ENCODE data around the gene PHF21B. TPM values are rescaled to one million over a fixed set of nuclear protein-coding genes. Genes with fewer than 3 reads are reported as not detected.
"Not testable (repeated sequence)": the region's sequence is repeated elsewhere in the genome, so short reads cannot be mapped to it uniquely, and the experiment has no call there.

Gene PHF21B
- total RNA-seq = under 1 TPM in 1 of 2 donors, not detected in 1; 0.40 TPM
- long read RNA-seq = 0 reads

DNA sequence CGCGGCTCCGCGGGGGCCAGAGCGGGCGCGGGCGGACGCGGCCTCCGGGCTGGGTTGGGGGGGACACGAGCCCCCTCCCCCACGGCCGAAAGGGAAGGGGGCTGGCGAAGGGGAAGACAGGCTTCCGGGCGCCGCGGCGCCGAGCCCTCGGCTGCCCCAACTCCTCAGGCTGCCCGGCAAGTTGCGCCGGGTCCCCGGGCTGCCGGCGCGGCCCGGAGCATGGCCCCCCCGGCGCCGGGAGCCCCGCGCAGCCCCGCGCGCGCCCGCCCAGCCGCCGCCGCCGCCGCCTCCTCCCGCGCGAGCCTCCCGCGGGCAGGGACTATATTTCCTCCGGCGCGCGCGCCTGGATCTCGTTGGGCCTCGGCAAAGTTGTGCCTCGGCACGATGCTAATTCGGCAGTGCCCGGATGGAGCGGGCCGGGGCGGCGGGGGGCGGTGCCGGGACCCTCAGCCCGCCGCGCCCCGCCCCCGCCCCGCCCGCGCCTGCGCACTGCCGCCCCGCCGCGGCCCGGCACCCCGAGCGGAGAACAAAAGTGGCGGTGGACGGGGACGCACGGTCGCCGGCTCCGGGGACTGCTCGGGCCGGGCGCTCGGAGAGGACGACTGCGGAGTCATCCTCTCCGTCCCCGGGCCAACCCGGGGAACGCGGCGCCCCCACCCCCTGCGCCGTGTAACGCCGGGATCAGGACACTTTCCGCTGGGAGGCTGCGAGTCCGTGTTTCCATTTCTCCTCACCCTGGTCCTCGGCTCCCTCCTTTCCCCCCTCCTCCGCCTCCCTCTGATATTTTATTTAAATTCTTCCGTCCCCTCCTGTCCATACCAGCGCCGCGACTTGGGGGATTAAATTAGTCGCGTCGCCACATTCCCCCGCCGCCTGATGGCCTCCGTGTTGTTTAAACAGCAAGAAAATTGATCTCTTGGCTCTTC, at the start of gene PHF21B:
PHF21B (minus strand) TSS at position 400 of the 926 bp plus-strand sequence. CDS start 456 bp downstream, outside the sequence.
- no peak for DNase-seq

DNA sequence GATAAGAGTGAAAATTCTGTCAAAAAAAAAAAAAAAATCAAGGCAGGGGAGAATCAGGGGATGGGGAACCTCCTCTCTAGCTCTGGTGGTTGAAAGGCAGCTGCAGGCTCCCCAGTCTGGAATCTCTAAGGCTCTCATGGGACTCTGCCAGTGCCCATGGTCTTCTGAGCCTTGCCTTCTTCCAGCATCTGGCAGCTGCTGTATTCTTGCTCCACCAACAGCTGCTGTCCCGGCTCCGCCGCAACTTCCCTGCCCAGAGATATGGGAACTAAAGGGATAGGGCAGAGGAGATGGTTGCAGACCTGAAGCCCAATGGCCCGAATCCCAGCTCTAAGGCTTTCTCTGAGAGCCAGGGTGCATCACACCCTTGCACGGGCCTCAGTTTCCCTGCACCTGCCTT, 49.5 kb upstream of the PHF21B start:
- ATAC-seq (no peak), DNase-seq (no peak)
- intact Hi-C loops (cut with DNase I, micrococcal nuclease) = no loop called here

More for the DNA sequence above, at the start of gene PHF21B:
- intact Hi-C loops (cut with DNase I, micrococcal nuclease) = no loop called here
- no peak for ATAC-seq

GRCh38 chr22:45058622-45058912, 48.8 kb upstream of the PHF21B start:
- intact Hi-C loops (cut with DNase I, micrococcal nuclease) = no loop called here
- ATAC-seq (no peak), DNase-seq (no peak)

- ATAC-seq (no peak), DNase-seq (no peak)
- intact Hi-C loops (cut with DNase I, micrococcal nuclease) = no loop called here
Observed at GRCh38 chr22:45055936-45056335, 46.1 kb upstream of the PHF21B start.

DNA sequence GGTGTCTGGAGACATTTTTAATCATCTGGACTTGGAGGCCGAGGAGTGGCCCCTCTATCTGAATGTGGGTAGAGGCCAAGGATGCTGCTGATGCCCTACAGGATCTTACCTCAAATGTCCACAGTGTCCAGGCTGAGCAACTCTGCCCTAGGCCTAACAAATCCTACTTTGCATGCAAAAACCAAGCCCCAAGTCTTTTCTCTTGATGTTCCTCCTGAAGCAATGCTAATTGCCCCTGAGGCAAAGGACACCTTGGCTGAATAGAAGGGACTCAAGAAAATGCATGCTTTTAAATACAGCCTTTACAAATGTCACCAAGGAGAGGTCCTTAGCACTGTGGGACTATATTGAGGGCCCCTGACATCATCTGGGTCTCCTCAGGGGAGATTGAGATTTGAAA, 43.8 kb upstream of the PHF21B start:
- intact Hi-C loops (cut with DNase I, micrococcal nuclease) = no loop called here
- no peak for ATAC-seq
- no peak for DNase-seq

DNA sequence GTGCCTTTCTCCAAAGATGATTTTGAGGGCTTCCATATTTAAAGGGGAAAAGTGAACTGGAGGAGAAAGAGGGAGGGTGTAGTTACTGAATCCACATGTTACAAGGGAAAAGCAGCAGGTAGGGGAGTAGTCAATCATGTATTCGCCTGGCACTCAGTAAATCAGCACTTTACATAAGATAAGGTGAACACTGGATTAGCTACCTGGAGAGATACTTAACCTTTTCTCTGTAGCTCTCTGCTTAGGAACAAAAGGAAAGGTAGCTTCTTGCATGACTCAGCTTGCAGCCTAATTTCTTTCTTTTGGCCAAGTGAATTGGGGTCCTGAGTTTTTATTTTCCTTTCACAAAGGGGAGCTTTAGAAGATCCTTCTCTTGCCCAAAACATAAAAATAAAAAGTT, 43.3 kb upstream of the PHF21B start:
- DNase-seq (no peak), ATAC-seq (no peak)
- intact Hi-C loops (cut with DNase I, micrococcal nuclease) = no loop called here

- ATAC-seq; intact Hi-C loops (cut with DNase I, micrococcal nuclease): not testable (repeated sequence)
Observed at GRCh38 chr22:45052665-45053064, 42.9 kb upstream of the PHF21B start.

DNA sequence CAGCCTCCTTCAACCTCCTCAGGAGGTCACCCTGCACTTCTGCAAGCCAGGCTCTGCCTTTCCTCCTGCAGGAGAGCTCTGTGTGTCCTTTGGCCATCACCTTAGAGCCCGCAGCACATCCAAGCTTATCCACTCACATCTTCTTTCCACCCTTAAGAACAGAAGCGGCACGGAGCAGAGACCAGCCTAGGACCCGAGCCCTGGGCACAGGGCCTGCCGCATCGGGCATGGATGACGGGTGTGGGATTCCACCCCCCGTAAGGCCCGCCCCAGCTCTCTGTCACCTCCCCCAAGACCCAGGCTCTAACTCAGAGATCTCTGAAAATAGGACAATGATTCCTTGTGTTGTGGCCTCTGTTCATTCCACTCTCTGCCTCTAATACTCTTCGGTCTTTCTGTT, 42.1 kb upstream of the PHF21B start:
- intact Hi-C loops (cut with DNase I, micrococcal nuclease) = no loop called here
- ATAC-seq (no peak), DNase-seq (no peak)

More at GRCh38 chr22:45052665-45053064, 42.9 kb upstream of the PHF21B start:
- DNase-seq = not testable (repeated sequence)

GRCh38 chr22:45051419-45051818, 41.6 kb upstream of the PHF21B start:
- intact Hi-C loops (cut with DNase I, micrococcal nuclease) = no loop called here
- ATAC-seq (no peak), DNase-seq (no peak)

- DNase-seq (no peak), ATAC-seq (no peak)
- intact Hi-C loops (cut with DNase I, micrococcal nuclease) = no loop called here
Observed at GRCh38 chr22:45047260-45047659, 37.5 kb upstream of the PHF21B start.

GRCh38 chr22:45045208-45045607, 35.4 kb upstream of the PHF21B start:
- ATAC-seq (no peak), DNase-seq (no peak)
- intact Hi-C loops (cut with DNase I, micrococcal nuclease) = no loop called here

DNA sequence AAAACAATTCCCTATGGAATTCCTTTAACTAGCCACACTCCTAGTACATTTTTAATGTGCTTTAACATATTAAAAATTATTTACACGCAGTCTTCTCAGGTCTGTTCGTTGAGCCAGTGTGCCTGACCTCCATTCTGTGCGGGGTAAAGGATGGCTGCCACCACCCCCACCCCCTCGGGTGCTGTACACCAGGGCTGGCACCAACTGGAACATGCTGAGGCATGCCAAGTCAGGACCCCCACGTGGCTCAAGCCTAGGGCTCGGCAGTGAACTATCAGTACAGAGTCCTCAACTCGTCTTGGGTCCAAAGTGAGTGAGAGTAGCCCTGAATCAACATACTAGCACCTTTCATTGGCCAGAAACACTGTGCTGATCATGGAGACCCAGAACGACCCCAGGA, 32.5 kb upstream of the PHF21B start:
- ATAC-seq (no peak), DNase-seq (no peak)
- intact Hi-C loops (cut with DNase I, micrococcal nuclease) = no loop called here

GRCh38 chr22:45039133-45039532, 29.3 kb upstream of the PHF21B start:
- DNase-seq (no peak), ATAC-seq (no peak)
- intact Hi-C loops (cut with DNase I, micrococcal nuclease) = no loop called here

GRCh38 chr22:45036154-45036553, 26.3 kb upstream of the PHF21B start:
- ATAC-seq (no peak), DNase-seq (no peak)
- intact Hi-C loops (cut with DNase I, micrococcal nuclease) = no loop called here

DNA sequence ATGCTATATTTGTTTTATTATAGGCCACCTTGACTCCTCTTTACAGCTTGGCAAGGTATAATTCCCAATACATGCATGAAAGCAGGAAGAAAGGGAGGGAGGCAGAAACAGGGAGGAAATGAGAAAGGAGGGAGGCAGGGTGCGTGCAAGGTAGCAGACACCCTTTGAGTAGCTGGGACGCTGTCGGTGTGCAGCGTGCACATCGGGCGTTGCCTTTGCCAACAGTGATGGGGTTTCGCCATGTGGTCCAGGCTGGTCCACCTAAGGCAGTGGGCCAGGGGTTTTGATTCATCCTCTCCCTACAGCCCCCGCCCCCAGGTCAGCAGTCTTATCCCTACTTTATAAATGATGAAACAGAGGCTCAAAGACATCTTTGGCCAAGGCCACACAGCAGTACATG, 25.0 kb upstream of the PHF21B start:
- ATAC-seq (no peak), DNase-seq (no peak)
- intact Hi-C loops (cut with DNase I, micrococcal nuclease) = no loop called here

DNA sequence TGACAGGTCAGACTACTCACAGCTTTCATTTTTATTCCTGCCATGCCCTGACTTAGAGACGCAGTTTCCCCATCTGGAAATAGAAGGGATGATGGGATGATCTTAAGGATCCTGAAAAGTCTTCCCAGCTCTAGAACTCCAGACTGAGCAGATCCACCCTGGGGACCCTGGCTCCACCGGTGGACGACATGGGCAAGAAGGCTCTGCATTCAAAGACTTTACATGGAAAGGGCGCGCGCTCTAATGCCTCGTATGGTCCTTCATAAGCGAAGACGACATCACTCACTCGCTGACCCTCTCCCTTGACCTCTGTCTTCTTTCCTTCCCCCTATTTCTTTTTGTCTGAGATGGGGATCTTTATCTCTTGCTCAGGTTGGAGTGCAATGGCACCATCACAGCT, 24.4 kb upstream of the PHF21B start:
- DNase-seq (no peak), ATAC-seq (no peak)
- intact Hi-C loops (cut with DNase I, micrococcal nuclease) = no loop called here

DNA sequence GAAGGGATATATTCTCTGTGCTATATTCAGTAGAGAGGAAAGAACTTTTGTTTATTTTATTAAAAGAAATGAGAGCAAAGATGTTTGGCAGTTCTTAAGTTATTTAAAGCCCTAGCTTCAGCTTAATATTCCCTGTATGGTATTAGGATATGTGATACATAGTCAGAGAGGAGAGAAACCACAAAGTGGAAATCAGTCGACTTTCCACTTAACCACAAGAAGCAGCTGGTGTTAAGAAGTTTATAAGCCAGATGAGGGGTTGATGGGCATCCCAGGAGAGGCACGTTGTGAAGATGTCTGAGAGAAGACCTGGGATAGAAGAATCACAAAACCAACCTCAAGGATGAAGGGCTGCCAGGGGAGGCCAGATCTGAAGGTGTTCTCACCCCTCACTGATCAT, 23.3 kb upstream of the PHF21B start:
- intact Hi-C loops (cut with DNase I, micrococcal nuclease) = no loop called here
- DNase-seq = no peak
- no peak for ATAC-seq

DNA sequence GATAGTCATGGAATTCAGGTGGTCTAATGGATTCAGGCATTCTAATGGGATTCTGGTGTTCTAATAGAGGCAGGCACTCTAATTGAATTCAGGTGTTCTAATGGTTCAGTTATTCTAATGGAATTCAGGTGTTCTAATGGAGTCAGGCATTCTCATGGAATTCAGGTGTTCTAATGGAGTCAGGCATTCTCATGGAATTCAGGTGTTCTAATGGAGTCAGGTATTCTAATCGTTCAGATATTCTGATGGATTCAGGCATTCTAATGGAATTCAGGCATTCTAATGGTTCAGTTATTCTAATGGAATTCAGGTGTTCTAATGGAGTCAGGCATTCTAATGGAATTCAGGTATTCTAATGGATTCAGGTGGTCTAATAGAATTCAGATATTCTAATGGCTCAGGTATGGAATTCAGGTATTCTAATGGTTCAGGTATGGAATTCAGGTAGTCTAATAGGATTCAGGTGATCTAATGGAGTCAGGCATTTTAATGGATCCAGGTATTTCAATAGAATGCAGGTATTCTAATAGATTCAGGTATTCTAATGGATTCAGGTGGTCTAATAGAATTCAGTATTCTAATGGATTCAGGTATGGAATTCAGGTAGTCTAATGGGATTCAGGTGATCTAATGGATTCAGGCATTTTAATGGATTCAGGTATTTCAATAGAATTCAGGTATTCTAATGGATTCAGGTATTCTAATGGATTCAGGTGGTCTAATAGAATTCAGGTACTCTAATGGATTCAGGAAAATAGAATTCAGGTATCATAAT, 22.0 kb upstream of the PHF21B start:
- ATAC-seq = no peak
- DNase-seq = no peak
- intact Hi-C loops (cut with DNase I, micrococcal nuclease) = no loop called here

- ATAC-seq = no peak
- intact Hi-C loops (cut with DNase I, micrococcal nuclease) = no loop called here
- DNase-seq = no peak
Observed at GRCh38 chr22:45029501-45029900, 19.7 kb upstream of the PHF21B start.

GRCh38 chr22:45026511-45026910, 16.7 kb upstream of the PHF21B start:
- DNase-seq (no peak), ATAC-seq (no peak)
- intact Hi-C loops (cut with DNase I, micrococcal nuclease) = no loop called here

Measured in left colon (tissue), 2 donors.